Naive thymus-derived CD8-positive, alpha-beta T cell (primary cell): ENCODE data around the gene KRTAP10-7. TPM values are rescaled to one million over a fixed set of nuclear protein-coding genes. Genes with fewer than 3 reads are reported as not detected.
"Not testable (repeated sequence)": the region's sequence is repeated elsewhere in the genome, so short reads cannot be mapped to it uniquely, and the experiment has no call there.

ENCODE experiments used
- ATAC-seq, 2 donors: fragments of 150-1000 bp; cut with Tn5 transposase in 1 of 2; sonication (Bioruptor Pico), chemical (Tn5 transposase) in 1 of 2; 1 replicate in 1 of 2; 2 replicates in 1 of 2; pipeline ENCODE4 v1.10.0; 2021; ENCODE audit warnings: mild to moderate bottlenecking in 2 of 2, moderate library complexity in 2 of 2
- POLR2A ChIA-PET: fragments of 350-600 bp; sonication (Branson Sonifier 250); formaldehyde crosslinking; loops from one replicate; lab custom pipeline; 2021; ENCODE audit warnings: antibody characterized with exemption; lab: Charles Lee
- DNase-seq, 10 donors: peaks; one replicate each; pipeline versions ENCODE4 v3.0.0 to v3.0.0-alpha.2; 2020 to 2022
- H3K27ac Mint-ChIP-seq, 10 donors: one replicate each; pipeline ENCODE4 v1.8.0; 2020 to 2022; ENCODE audit warnings: mild to moderate bottlenecking in 10 of 10, mixed read lengths in 10 of 10, moderate library complexity in 4 of 10, inconsistent platforms in 1 of 10
- H3K27me3 Mint-ChIP-seq, 5 donors: one replicate each; pipeline ENCODE4 v1.8.0; 2021 to 2022; ENCODE audit warnings: mixed read lengths in 5 of 5
- H3K36me3 Mint-ChIP-seq, 3 donors: one replicate each; pipeline ENCODE4 v1.8.0; 2020 to 2022; ENCODE audit warnings: mixed read lengths in 3 of 3, mild to moderate bottlenecking in 2 of 3, inconsistent platforms in 1 of 3
- H3K4me1 Mint-ChIP-seq, 4 donors: one replicate each; pipeline ENCODE4 v1.8.0; 2021 to 2022; ENCODE audit warnings: mixed read lengths in 4 of 4
- H3K4me3 Mint-ChIP-seq, 10 donors: one replicate each; pipeline ENCODE4 v1.8.0; 2020 to 2022; ENCODE audit warnings: mild to moderate bottlenecking in 10 of 10, mixed read lengths in 10 of 10, moderate library complexity in 6 of 10, inconsistent platforms in 1 of 10
- H3K9me3 Mint-ChIP-seq, 9 donors: one replicate each; pipeline ENCODE4 v1.8.0; 2020 to 2022; ENCODE audit warnings: mixed read lengths in 9 of 9, mild to moderate bottlenecking in 3 of 9, inconsistent platforms in 1 of 9, moderate library complexity in 1 of 9
- polyA plus RNA-seq, 3 donors: library from polyadenylated mRNA; unstranded; fragments of 300-500 nt; fragmentation: Illumina TruSeq; gene quantifications; one replicate each; pipeline ENCODE4 v1.2.3, GENCODE V29; 2021
- total RNA-seq, 8 experiments: library from RNA in 2 of 8; stranded (reverse) in 2 of 8; gene quantifications; one replicate each; pipeline ENCODE4 v1.2.3 and lab custom pipeline; 2021 to 2026

KRTAP10-7 gene
- total and polyA plus RNA-seq, 5 experiments from 2014 or later: not detected

GRCh38 chr21:44594406-44594916 is 5.9 kb upstream of the KRTAP10-7 start:
- Mint-ChIP-seq H3K27ac (peak overlapping the region in 4 of 10 donors; percentile 43 to 83 (median 66)), H3K36me3 (peaks cover 0 to 11% (median 3%) of the 10 kb centered on the region in 3 donors), H3K9me3 (peaks cover 0 to 11% (median 5%) of the 10 kb centered on the region in 9 donors), H3K27me3 (peaks cover 0 to 4% (median 0%) of the 10 kb centered on the region in 5 donors), H3K4me3 (peak overlapping the region in 1 of 10 donors; percentile 10), H3K4me1 (peaks cover 0 to 14% (median 10%) of the 10 kb centered on the region in 4 donors)
- ATAC-seq (no peak), DNase-seq (no peak)
- POLR2A ChIA-PET: no interaction called here

GRCh38 chr21:44595524-44595923 is 4.9 kb upstream of the KRTAP10-7 start:
- no peak overlapping the region for H3K4me3 Mint-ChIP-seq
- ATAC-seq: no peak
- peaks cover 0 to 11% (median 3%) of the 10 kb centered on the region in 3 donors for H3K36me3 Mint-ChIP-seq
- H3K4me1 Mint-ChIP-seq: peaks cover 0 to 16% (median 10%) of the 10 kb centered on the region in 4 donors
- peak overlapping the region in 1 of 10 donors; percentile 48 for H3K27ac Mint-ChIP-seq
- H3K27me3 Mint-ChIP-seq: peaks cover 0 to 9% (median 0%) of the 10 kb centered on the region in 5 donors
- DNase-seq: no peak
- POLR2A ChIA-PET: interaction anchor here (0.8 to 1.3 kb wide), 2 partner anchors 30 to 48 kb away, joined by 3 to 4 read pairs; no protein-coding TSS in a partner anchor
- H3K9me3 Mint-ChIP-seq: peaks cover 0 to 11% (median 5%) of the 10 kb centered on the region in 9 donors

GRCh38 chr21:44596068-44596725 is 4.2 kb upstream of the KRTAP10-7 start:
- Mint-ChIP-seq H3K4me1 (peaks cover 0 to 16% (median 9%) of the 10 kb centered on the region in 4 donors), H3K27ac (peak overlapping the region in 2 of 10 donors; percentile 52 to 60), H3K9me3 (peaks cover 0 to 11% (median 5%) of the 10 kb centered on the region in 9 donors), H3K4me3 (no peak overlapping the region), H3K27me3 (peaks cover 0 to 9% (median 0%) of the 10 kb centered on the region in 5 donors), H3K36me3 (peaks cover 0 to 11% (median 3%) of the 10 kb centered on the region in 3 donors)
- POLR2A ChIA-PET: interaction anchor here (0.8 to 1.3 kb wide), 3 partner anchors 23 to 49 kb away, joined by 3 to 4 read pairs (median 3); no protein-coding TSS in a partner anchor
- ATAC-seq: no peak
- no peak for DNase-seq

GRCh38 chr21:44598061-44598460 is 2.3 kb upstream of the KRTAP10-7 start:
- Mint-ChIP-seq H3K4me3 (no peak overlapping the region), H3K27me3 (peaks cover 0 to 9% (median 0%) of the 10 kb centered on the region in 5 donors), H3K9me3 (peaks cover 0 to 11% (median 5%) of the 10 kb centered on the region in 9 donors), H3K27ac (no peak overlapping the region), H3K4me1 (peaks cover 0 to 16% (median 7%) of the 10 kb centered on the region in 4 donors), H3K36me3 (peaks cover 0 to 11% (median 3%) of the 10 kb centered on the region in 3 donors)
- ATAC-seq (no peak), DNase-seq (no peak)
- POLR2A ChIA-PET: no interaction called here

GRCh38 chr21:44599264-44600029 is 950 bp upstream of the KRTAP10-7 start:
- Mint-ChIP-seq H3K27ac (peak overlapping the region in 1 of 10 donors; percentile 27), H3K4me3 (no peak overlapping the region), H3K27me3 (peaks cover 0 to 12% (median 0%) of the 10 kb centered on the region in 5 donors), H3K4me1 (peaks cover 0 to 10% (median 7%) of the 10 kb centered on the region in 4 donors), H3K9me3 (peaks cover 0 to 11% (median 5%) of the 10 kb centered on the region in 9 donors), H3K36me3 (peaks cover 0 to 11% (median 5%) of the 10 kb centered on the region in 3 donors)
- ATAC-seq (no peak), DNase-seq (no peak)
- POLR2A ChIA-PET: no interaction called here

- H3K27ac Mint-ChIP-seq, DNase-seq, H3K4me1 Mint-ChIP-seq, ATAC-seq, POLR2A ChIA-PET, H3K4me3 Mint-ChIP-seq: not testable (repeated sequence)
- peaks cover 0 to 12% (median 0%) of the 10 kb centered on the region in 5 donors for H3K27me3 Mint-ChIP-seq
- H3K36me3 Mint-ChIP-seq: peaks cover 0 to 11% (median 8%) of the 10 kb centered on the region in 3 donors
- H3K9me3 Mint-ChIP-seq: peaks cover 0 to 11% (median 6%) of the 10 kb centered on the region in 9 donors
Observed at GRCh38 chr21:44601091-44601490, 694 bp downstream of the KRTAP10-7 start.

GRCh38 chr21:44601596-44602462 is 1.4 kb downstream of the KRTAP10-7 start:
- peaks cover 0 to 15% (median 8%) of the 10 kb centered on the region in 9 donors for H3K9me3 Mint-ChIP-seq
- no peak for ATAC-seq
- no peak overlapping the region for H3K4me3 Mint-ChIP-seq
- peaks cover 0 to 16% (median 0%) of the 10 kb centered on the region in 5 donors for H3K27me3 Mint-ChIP-seq
- DNase-seq: no peak
- H3K27ac Mint-ChIP-seq: peak overlapping the region in 5 of 10 donors; percentile 4 to 59 (median 53)
- peaks cover 0 to 5% (median under 1%) of the 10 kb centered on the region in 4 donors for H3K4me1 Mint-ChIP-seq
- POLR2A ChIA-PET: no interaction called here
- peaks cover 0 to 11% (median 8%) of the 10 kb centered on the region in 3 donors for H3K36me3 Mint-ChIP-seq

- POLR2A ChIA-PET: interaction anchor here (0.6 kb wide), 1 partner anchor 198 kb away, joined by 3 read pairs; no protein-coding TSS in a partner anchor
- no peak for ATAC-seq
Observed at GRCh38 chr21:44602463-44602850, 2.1 kb downstream of the KRTAP10-7 start.

GRCh38 chr21:44603109-44603875 is 2.9 kb downstream of the KRTAP10-7 start:
- H3K27ac Mint-ChIP-seq: peak overlapping the region in 2 of 10 donors; percentile 37 to 61
- POLR2A ChIA-PET: interaction anchor here (0.6 kb wide), 1 partner anchor 198 kb away, joined by 3 read pairs; no protein-coding TSS in a partner anchor
- no peak overlapping the region for H3K4me3 Mint-ChIP-seq

More at GRCh38 chr21:44602463-44602850, 2.1 kb downstream of the KRTAP10-7 start:
- H3K4me3 Mint-ChIP-seq: no peak overlapping the region
- peaks cover 0 to 5% (median under 1%) of the 10 kb centered on the region in 4 donors for H3K4me1 Mint-ChIP-seq
- no peak overlapping the region for H3K27ac Mint-ChIP-seq
- peaks cover 0 to 11% (median 8%) of the 10 kb centered on the region in 3 donors for H3K36me3 Mint-ChIP-seq
- peaks cover 0 to 16% (median 0%) of the 10 kb centered on the region in 5 donors for H3K27me3 Mint-ChIP-seq
- DNase-seq: no peak
- H3K9me3 Mint-ChIP-seq: peaks cover 0 to 15% (median 8%) of the 10 kb centered on the region in 9 donors

GRCh38 chr21:44603911-44604310 is 3.5 kb downstream of the KRTAP10-7 start:
- ATAC-seq: no peak
- peaks cover 0 to 5% (median under 1%) of the 10 kb centered on the region in 4 donors for H3K4me1 Mint-ChIP-seq
- H3K9me3 Mint-ChIP-seq: peaks cover 0 to 9% (median 4%) of the 10 kb centered on the region in 9 donors
- no peak overlapping the region for H3K4me3 Mint-ChIP-seq
- peaks cover 0 to 6% (median 4%) of the 10 kb centered on the region in 3 donors for H3K36me3 Mint-ChIP-seq
- peaks cover 0 to 13% (median 0%) of the 10 kb centered on the region in 5 donors for H3K27me3 Mint-ChIP-seq
- no peak for DNase-seq
- H3K27ac Mint-ChIP-seq: peak overlapping the region in 1 of 10 donors; percentile 61
- POLR2A ChIA-PET: no interaction called here

More at GRCh38 chr21:44603109-44603875, 2.9 kb downstream of the KRTAP10-7 start:
- peaks cover 0 to 12% (median 7%) of the 10 kb centered on the region in 9 donors for H3K9me3 Mint-ChIP-seq
- DNase-seq (no peak), ATAC-seq (no peak)
- peaks cover 0 to 5% (median under 1%) of the 10 kb centered on the region in 4 donors for H3K4me1 Mint-ChIP-seq
- peaks cover 0 to 8% (median 7%) of the 10 kb centered on the region in 3 donors for H3K36me3 Mint-ChIP-seq
- peaks cover 0 to 16% (median 0%) of the 10 kb centered on the region in 5 donors for H3K27me3 Mint-ChIP-seq
